K562 (cell line): ENCODE results near the gene DCHS2. TPM values are rescaled to one million over a fixed set of nuclear protein-coding genes. Genes with fewer than 3 reads are reported as not detected.

Experiments
- ATAC-seq: fragments of 200-7000 bp; cut with Tn5 transposase; 3 replicates; pipeline ENCODE4 v1.9.1; 2020; ENCODE audit warnings: moderate library complexity
- BruUV-seq: library from RNA; stranded (reverse); fragments of 400-500 nt; replicated peaks from 2 replicates; lab custom pipeline; 2021; lab: Mats Ljungman, UMichigan
- CTCF ChIA-PET: fragments of 300-600 bp; formaldehyde crosslinking; extraction: SDS; loops from one replicate; lab custom pipeline; 2021; ENCODE audit warnings: low intra/inter-chr PET ratio; lab: Yijun Ruan, JAX
- POLR2A ChIA-PET: fragments of 300-600, 350-650 bp; sonication (Branson Sonifier 250); formaldehyde crosslinking; extraction: SDS; loops from one replicate; lab custom pipeline; 2021; ENCODE audit warnings: antibody characterized with exemption, inconsistent platforms; lab: Yijun Ruan, JAX
- DNase-seq, 4 experiments: peaks; one replicate each; pipeline versions ENCODE4 v3.0.0 to v3.0.0-alpha.2; 2011 to 2018; ENCODE audit warnings: low spot score in 3 of 4, mixed read lengths in 3 of 4; ENCODE audit errors: extremely low read depth in 1 of 4
- FAIRE-seq: peaks from 2 replicates; lab custom pipeline; 2011; peaks lifted over from hg19 to GRCh38; lab: Jason Lieb, UNC
- H2AFZ ChIP-seq: 2 replicates; pipeline ENCODE4 v1.6.0; 2011; ENCODE audit warnings: low read depth, low read length, control low read depth, inconsistent platforms
- H3K27ac ChIP-seq: fragments of 200-600 bp; 3 replicates; pipeline ENCODE4 v1.8.0; 2011; ENCODE audit warnings: low read depth, mild to moderate bottlenecking, control low read depth, inconsistent platforms, low read length, moderate library complexity, mixed read lengths; ENCODE audit errors: extremely low read depth
- H3K27me3 ChIP-seq, 2 experiments: fragments of 300-600 bp in 1 of 2; 2 replicates in 1 of 2; 3 replicates in 1 of 2; pipeline versions ENCODE4 v1.6.0 to v1.8.0; 2011; ENCODE audit warnings: inconsistent platforms in 2 of 2, low read length in 2 of 2, mild to moderate bottlenecking in 1 of 2, mixed read lengths in 1 of 2, moderate library complexity in 1 of 2; ENCODE audit not compliant: control insufficient read depth in 2 of 2, insufficient read depth in 2 of 2
- H3K36me3 ChIP-seq: fragments of 300-600 bp; 3 replicates; pipeline ENCODE4 v1.8.0; 2011; ENCODE audit warnings: mild to moderate bottlenecking, low read length, inconsistent platforms; ENCODE audit not compliant: control insufficient read depth, insufficient read depth
- H3K4me1 ChIP-seq, 2 experiments: fragments of 200-600 bp in 1 of 2; replicated peaks in 1 of 2; 2 replicates in 1 of 2; 3 replicates in 1 of 2; pipeline versions ENCODE4 v1.5.1 to v1.8.0; 2011; ENCODE audit warnings: inconsistent platforms in 2 of 2, low read length in 2 of 2, mild to moderate bottlenecking in 1 of 2, mixed read lengths in 1 of 2, moderate library complexity in 1 of 2; ENCODE audit not compliant: control insufficient read depth in 2 of 2, insufficient read depth in 2 of 2
- H3K4me2 ChIP-seq: 2 replicates; pipeline ENCODE4 v1.6.1; 2011; ENCODE audit warnings: low read length, control low read depth, inconsistent platforms, mixed read lengths; ENCODE audit not compliant: insufficient read depth
- H3K4me3 ChIP-seq: fragments of 200-600 bp; sonication (generic), shearing (Covaris generic); 2 replicates; pipeline ENCODE4 v1.5.1; 2016; ENCODE audit warnings: control low read depth, inconsistent platforms
- H3K79me2 ChIP-seq: fragments of 200-600 bp; 3 replicates; pipeline ENCODE4 v1.8.0; 2011; ENCODE audit warnings: low read length, inconsistent platforms; ENCODE audit not compliant: control insufficient read depth, insufficient read depth
- H3K9ac ChIP-seq, 2 experiments: 2 replicates each; pipeline versions ENCODE4 v1.6.0 to v1.6.1; 2011; ENCODE audit warnings: low read depth in 2 of 2, low read length in 2 of 2, control low read depth in 1 of 2, inconsistent platforms in 1 of 2, mild to moderate bottlenecking in 1 of 2, mixed read lengths in 1 of 2; ENCODE audit not compliant: insufficient read depth in 1 of 2
- H3K9me1 ChIP-seq: one replicate; pipeline ENCODE4 v1.6.0; 2011; ENCODE audit warnings: inconsistent platforms, mild to moderate bottlenecking, low read length, moderate library complexity; ENCODE audit not compliant: control insufficient read depth, insufficient read depth
- H3K9me3 ChIP-seq: replicated peaks from 2 replicates; pipeline ENCODE4 v1.5.1; 2011; ENCODE audit warnings: low read depth, low read length, inconsistent platforms; ENCODE audit not compliant: control insufficient read depth, insufficient read depth
- H4K20me1 ChIP-seq: replicated peaks from 2 replicates; pipeline ENCODE4 v1.6.1; 2011; ENCODE audit warnings: low read length, inconsistent platforms, mixed read lengths; ENCODE audit not compliant: control insufficient read depth, insufficient read depth
- ARID4B ChIP-seq: sonication (generic); formaldehyde crosslinking; IDR thresholded peaks from 2 replicates; pipeline ENCODE4 v1.8.0; 2022; ENCODE audit warnings: mild to moderate bottlenecking, missing genetic modification reagents
- ATF1 ChIP-seq, 2 experiments: fragments of 450-650 bp in 1 of 2; IDR thresholded peaks; 2 replicates each; pipeline ENCODE4 v1.6.1; 2016; ENCODE audit warnings: missing compliant biosample characterization in 1 of 2, missing genetic modification characterization in 1 of 2
- FOXK1 ChIP-seq: sonication (generic); formaldehyde crosslinking; IDR thresholded peaks from 2 replicates; pipeline ENCODE4 v1.8.0; 2022; ENCODE audit warnings: missing genetic modification reagents, mild to moderate bottlenecking, borderline replicate concordance
- KAT7 ChIP-seq: sonication (generic); formaldehyde crosslinking; IDR thresholded peaks from 2 replicates; pipeline ENCODE4 v1.8.0; 2022; ENCODE audit warnings: missing genetic modification reagents, mild to moderate bottlenecking, borderline replicate concordance
- MAFK ChIP-seq: IDR thresholded peaks from 2 replicates; pipeline ENCODE4 v1.6.1; 2011; ENCODE audit warnings: low read length, improper control_type of control experiment
- NFE2 ChIP-seq: IDR thresholded peaks from 2 replicates; pipeline ENCODE4 v1.6.1; 2014; ENCODE audit warnings: antibody characterized with exemption, low read depth
- PTTG1 ChIP-seq: fragments of 450-650 bp; IDR thresholded peaks from 2 replicates; pipeline ENCODE4 v1.6.1; 2016; ENCODE audit warnings: low read depth, mild to moderate bottlenecking, missing genetic modification characterization, missing compliant biosample characterization
- RAD21 ChIP-seq, 2 experiments: fragments of 250-450 bp in 1 of 2; fragments of 450-650 bp in 1 of 2; sonication (Bioruptor Pico) in 1 of 2; formaldehyde crosslinking in 1 of 2; IDR thresholded peaks in 1 of 2; conservative IDR thresholded peaks in 1 of 2; 2 replicates each; pipeline versions ENCODE4 v1.4.0 to v1.8.0; 2020 to 2022; ENCODE audit warnings: mild to moderate bottlenecking in 2 of 2, moderate library complexity in 1 of 2
- RFX1 ChIP-seq: fragments of 450-650 bp; IDR thresholded peaks from 2 replicates; pipeline ENCODE4 v1.6.1; 2016; ENCODE audit warnings: mild to moderate bottlenecking, moderate library complexity
- SPI1 ChIP-seq: IDR thresholded peaks from 2 replicates; pipeline ENCODE4 v1.6.1; 2011; ENCODE audit warnings: low read depth, low read length, control low read depth, borderline replicate concordance
- ZFP30 ChIP-seq: fragments of 250-450 bp; sonication (Bioruptor Pico); IDR thresholded peaks from 2 replicates; pipeline ENCODE4 v1.8.0; 2022; ENCODE audit warnings: moderate library complexity, mild to moderate bottlenecking, inconsistent platforms, borderline replicate concordance
- ZNF253 ChIP-seq: fragments of 250-450 bp; sonication (Bioruptor Pico); conservative IDR thresholded peaks from 2 replicates; pipeline ENCODE4 v1.6.1; 2021; ENCODE audit warnings: mild to moderate bottlenecking
- ZNF699 ChIP-seq: fragments of 250-450 bp; sonication (Bioruptor Pico); IDR thresholded peaks from 2 replicates; pipeline ENCODE4 v1.8.0; 2021; ENCODE audit warnings: mild to moderate bottlenecking, moderate library complexity; ENCODE audit not compliant: insufficient replicate concordance
- ZNF778 ChIP-seq: fragments of 450-650 bp; formaldehyde crosslinking; IDR thresholded peaks from 2 replicates; pipeline ENCODE4 v1.4.0; 2020; ENCODE audit warnings: mild to moderate bottlenecking, moderate library complexity
- WGBS: fragments of 100-300 bp; shearing (Covaris generic); methylation state at CpG from one replicate; pipeline ENCODE4 v1.1.6; 2016; ENCODE audit warnings: low coverage, mixed read lengths; ENCODE audit not compliant: insufficient coverage; ENCODE audit errors: missing lambda C conversion rate; 5-methylcytosine and 5-hydroxymethylcytosine counted together
- in situ Hi-C: fragments of 300-500 bp; cut with MboI; formaldehyde crosslinking; loops from 4 replicates; pipeline ENCODE4 v1.15.0; 2018; ENCODE audit warnings: inconsistent platforms, mixed read lengths
- intact Hi-C: fragments of 100-400 bp; cut with micrococcal nuclease; formaldehyde crosslinking; loops from 2 replicates; pipeline ENCODE4 v1.14.2; 2022
- polyA plus RNA-seq, 8 experiments: library from polyadenylated mRNA; depleted of rRNA in 4 of 8; stranded (reverse) in 5 of 8; unstranded in 3 of 8; fragments of >200 nt; fragmentation: Nextera tagmentation in 2 of 8; fragmentation: Illumina TruSeq in 1 of 8; extraction: Ambion mirVana in 2 of 8; extraction: Trizol in 1 of 8; gene quantifications; 2 replicates each; pipeline versions ENCODE4 v1.2.1 to v1.2.3, GENCODE V29; 2011 to 2014; ENCODE audit warnings: inconsistent platforms in 1 of 8, missing spikeins in 1 of 8
- total RNA-seq, 7 experiments: library from RNA; depleted of rRNA in 6 of 7; stranded (reverse); fragments of >200 nt in 6 of 7; fragmentation: Illumina TruSeq in 2 of 7; extraction: Trizol in 2 of 7; gene quantifications; 2 replicates each; pipeline versions ENCODE4 v1.2.1 to v1.2.3, GENCODE V29; 2011 to 2021; ENCODE audit warnings: low replicate concordance in 1 of 7

Gene DCHS2
- total and polyA plus RNA-seq, 9 of the 15 experiments (the other 6 are each of a cell fraction or from before 2014, with no cell fraction given) = 0.49 to 7.1 (median 5.3) TPM

- 0% methylated on average over 1 of the region's 1 CpG for WGBS
- Histone ChIP-seq H3K4me1 (peaks cover 0 to 12% of the 10 kb centered on the region in 2 experiments; a peak in 3 of 5 replicates), H3K4me2 (no peak overlapping the region), H2AFZ (no peak overlapping the region), H3K79me2 (peaks cover 14% of the 10 kb centered on the region; the same call in 2 of the 3 replicates), H3K9ac (no peak overlapping the region), H3K4me3 (no peak overlapping the region), H3K27ac (no peak overlapping the region), H3K9me3 (no peaks in the 10 kb centered on the region), H3K36me3 (no peaks in the 10 kb centered on the region), H3K27me3 (no peaks in the 10 kb centered on the region)
- POLR2A ChIA-PET = no interaction called here
- in situ Hi-C loops = no loop called here
- FAIRE-seq = no peak
- TF ChIP-seq RAD21 (CRISPR knock-in tag; conservative IDR thresholded peaks at IDR 0.05 in 1 of 2, IDR thresholded peaks at IDR 0.05 in 1 of 2) = no peak
- TF ChIP-seq FOXK1 (CRISPR knock-in tag) = no peak
- TF ChIP-seq ZNF778 (CRISPR knock-in tag) = no peak
- no peak for TF ChIP-seq MAFK
- no peak for TF ChIP-seq NFE2
- no peak for TF ChIP-seq SPI1
- no peak for TF ChIP-seq KAT7 (CRISPR knock-in tag)
- no peak for TF ChIP-seq ARID4B (CRISPR knock-in tag)
- TF ChIP-seq ZFP30 (CRISPR knock-in tag) = no peak
- no peak for TF ChIP-seq RFX1
- no peak for TF ChIP-seq ATF1 (CRISPR knock-in tag; IDR thresholded peaks at IDR 0.05)
- TF ChIP-seq ATF1 (tag; IDR thresholded peaks at IDR 0.05) = no peak
- no peak for TF ChIP-seq PTTG1 (tag)
- no peak for TF ChIP-seq ZNF253 (CRISPR knock-in tag)
- no peak for TF ChIP-seq ZNF699
- TF ChIP-seq, all 486 proteins: peak for 0
- intact Hi-C loops = no loop called here
- ATAC-seq = no peak
- CTCF ChIA-PET = no interaction called here
- Histone ChIP-seq H3K9me1 (no peaks in the 10 kb centered on the region), H4K20me1 (no peaks in the 10 kb centered on the region)
- no TSS peak for BruUV-seq
- no peak for DNase-seq
These were observed 55.7 kb downstream of the DCHS2 start for GRCh38 chr4:154435895-154436294.
